ENCODE results near the gene FAP. TPM values are rescaled to one million over a fixed set of nuclear protein-coding genes. Genes with fewer than 3 reads are reported as not detected.

The FAP gene
- total RNA-seq, 1 experiment from 2014 or later: not detected

DNA sequence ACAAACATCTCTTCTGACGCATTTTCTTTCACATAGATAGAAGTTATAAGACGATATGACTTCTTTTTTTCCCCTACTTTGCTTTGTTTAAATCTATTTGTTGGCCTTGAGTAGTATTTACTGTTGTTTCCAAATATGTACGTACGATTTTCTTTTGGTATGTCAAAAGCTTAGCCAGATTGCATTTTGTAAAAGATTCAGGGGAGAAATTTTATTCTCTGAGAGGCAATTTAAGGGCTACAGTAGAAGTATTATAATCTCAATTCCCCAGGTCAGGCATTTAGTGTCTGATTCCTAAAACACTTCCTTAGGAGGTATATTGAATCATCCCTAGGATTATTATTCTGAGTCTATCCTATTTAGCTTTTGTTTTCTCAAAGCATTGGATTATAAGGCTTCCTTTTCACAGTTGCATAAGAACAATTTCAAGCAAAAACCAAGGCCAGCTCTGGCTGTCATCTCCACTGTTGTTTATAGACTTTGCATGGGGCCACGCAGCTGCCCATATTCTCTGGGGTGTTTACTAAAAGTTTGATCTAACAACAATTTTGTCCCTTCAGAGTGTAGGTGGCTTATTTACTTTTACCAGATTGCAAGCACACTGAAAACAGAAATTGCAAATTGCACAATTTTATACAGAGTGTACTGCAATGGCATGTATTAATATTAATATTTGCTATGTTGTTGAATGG, 57.6 kb downstream of the FAP start:
- Mint-ChIP-seq H3K4me1 (peaks cover 22% of the 10 kb centered on the region), H3K27ac (no peak overlapping the region), H3K36me3 (no peaks in the 10 kb centered on the region), H3K9me3 (no peaks in the 10 kb centered on the region), H3K27me3 (ENCODE audit: low read depth) (no peaks in the 10 kb centered on the region), H3K4me3 (no peak overlapping the region)
- TF ChIP-seq CBFB (CRISPR knock-in tag; IDR thresholded peaks at IDR 0.05; ENCODE audit: low read depth): no peak
- TF ChIP-seq PRRX2 (CRISPR knock-in tag; IDR thresholded peaks at IDR 0.05): no peak
- TF ChIP-seq, protein P1, sequence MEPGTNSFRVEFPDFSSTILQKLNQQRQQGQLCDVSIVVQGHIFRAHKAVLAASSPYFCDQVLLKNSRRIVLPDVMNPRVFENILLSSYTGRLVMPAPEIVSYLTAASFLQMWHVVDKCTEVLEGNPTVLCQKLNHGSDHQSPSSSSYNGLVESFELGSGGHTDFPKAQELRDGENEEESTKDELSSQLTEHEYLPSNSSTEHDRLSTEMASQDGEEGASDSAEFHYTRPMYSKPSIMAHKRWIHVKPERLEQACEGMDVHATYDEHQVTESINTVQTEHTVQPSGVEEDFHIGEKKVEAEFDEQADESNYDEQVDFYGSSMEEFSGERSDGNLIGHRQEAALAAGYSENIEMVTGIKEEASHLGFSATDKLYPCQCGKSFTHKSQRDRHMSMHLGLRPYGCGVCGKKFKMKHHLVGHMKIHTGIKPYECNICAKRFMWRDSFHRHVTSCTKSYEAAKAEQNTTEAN (CRISPR knock-in tag; IDR thresholded peaks at IDR 0.05): no peak
- TF ChIP-seq, protein P2, sequence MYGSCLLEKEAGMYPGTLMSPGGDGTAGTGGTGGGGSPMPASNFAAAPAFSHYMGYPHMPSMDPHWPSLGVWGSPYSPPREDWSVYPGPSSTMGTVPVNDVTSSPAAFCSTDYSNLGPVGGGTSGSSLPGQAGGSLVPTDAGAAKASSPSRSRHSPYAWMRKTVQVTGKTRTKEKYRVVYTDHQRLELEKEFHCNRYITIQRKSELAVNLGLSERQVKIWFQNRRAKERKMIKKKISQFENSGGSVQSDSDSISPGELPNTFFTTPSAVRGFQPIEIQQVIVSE (CRISPR knock-in tag; IDR thresholded peaks at IDR 0.05; ENCODE audit: borderline replicate concordance): no peak
- TF ChIP-seq ZBTB21 (CRISPR knock-in tag; IDR thresholded peaks at IDR 0.05; ENCODE audit: borderline replicate concordance): no peak
- no peak for TF ChIP-seq TEAD1 (CRISPR knock-in tag; IDR thresholded peaks at IDR 0.05)
- TF ChIP-seq SMAD4 (CRISPR knock-in tag; IDR thresholded peaks at IDR 0.05): no peak
- no peak for ATAC-seq
- CTCF ChIA-PET: interaction anchor here (1.7 kb wide), 2 partner anchors 32 to 35 kb away, joined by 4 to 6 read pairs; no protein-coding TSS in a partner anchor
- DNase-seq (ENCODE audit: low spot score): no peak
- POLR2A ChIA-PET: no interaction called here

DNA sequence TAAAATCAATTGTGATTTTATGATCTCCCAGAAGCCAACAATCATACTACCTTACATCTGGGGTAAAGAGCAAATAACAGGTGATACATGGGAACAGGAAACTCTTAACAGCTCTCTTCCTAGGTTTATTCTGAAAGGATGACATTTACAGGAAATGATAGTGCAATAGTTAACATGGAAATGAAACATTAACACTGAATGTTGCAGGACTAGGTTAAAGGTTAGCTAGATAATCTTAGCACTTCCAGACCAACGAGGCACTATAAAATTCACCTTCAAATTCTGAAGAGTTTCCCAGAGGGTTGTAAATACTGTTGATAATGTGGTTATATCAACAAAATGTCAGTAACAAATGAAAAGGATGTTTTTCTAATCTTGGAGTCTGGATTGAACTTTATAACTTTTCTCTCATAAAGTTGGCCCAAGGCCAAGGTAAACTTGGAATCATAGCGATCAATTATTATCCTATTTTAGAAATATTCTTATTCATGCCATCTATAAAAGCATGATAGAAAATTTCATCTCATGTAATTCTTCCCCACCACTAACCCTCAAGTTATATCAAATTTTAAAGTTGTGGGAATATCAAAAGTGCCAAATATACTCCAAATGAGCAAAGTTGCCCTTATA, 58.3 kb downstream of the FAP start:
- DNase-seq (ENCODE audit: low spot score) (no peak), ATAC-seq (no peak)
- Mint-ChIP-seq H3K9me3 (no peaks in the 10 kb centered on the region), H3K4me1 (peaks cover 24% of the 10 kb centered on the region), H3K4me3 (no peak overlapping the region), H3K27ac (no peak overlapping the region), H3K36me3 (no peaks in the 10 kb centered on the region), H3K27me3 (ENCODE audit: low read depth) (no peaks in the 10 kb centered on the region)
- ChIA-PET POLR2A (no interaction called here), CTCF (interaction anchor here (0.9 to 1.7 kb wide), 2 partner anchors 31 to 113 kb away, joined by 3 to 6 read pairs; no protein-coding TSS in a partner anchor)
- TF ChIP-seq ZNF416 (CRISPR knock-in tag; IDR thresholded peaks at IDR 0.05): no peak
- no peak for TF ChIP-seq SP1 (CRISPR knock-in tag; conservative IDR thresholded peaks at IDR 0.05)
- no peak for TF ChIP-seq ZNF423 (CRISPR knock-in tag; IDR thresholded peaks at IDR 0.05)
- TF ChIP-seq, protein P3, sequence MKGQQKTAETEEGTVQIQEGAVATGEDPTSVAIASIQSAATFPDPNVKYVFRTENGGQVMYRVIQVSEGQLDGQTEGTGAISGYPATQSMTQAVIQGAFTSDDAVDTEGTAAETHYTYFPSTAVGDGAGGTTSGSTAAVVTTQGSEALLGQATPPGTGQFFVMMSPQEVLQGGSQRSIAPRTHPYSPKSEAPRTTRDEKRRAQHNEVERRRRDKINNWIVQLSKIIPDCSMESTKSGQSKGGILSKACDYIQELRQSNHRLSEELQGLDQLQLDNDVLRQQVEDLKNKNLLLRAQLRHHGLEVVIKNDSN (CRISPR knock-in tag; IDR thresholded peaks at IDR 0.05): no peak
- TF ChIP-seq, protein P4, sequence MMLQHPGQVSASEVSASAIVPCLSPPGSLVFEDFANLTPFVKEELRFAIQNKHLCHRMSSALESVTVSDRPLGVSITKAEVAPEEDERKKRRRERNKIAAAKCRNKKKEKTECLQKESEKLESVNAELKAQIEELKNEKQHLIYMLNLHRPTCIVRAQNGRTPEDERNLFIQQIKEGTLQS (CRISPR knock-in tag; conservative IDR thresholded peaks at IDR 0.05): no peak

DNA sequence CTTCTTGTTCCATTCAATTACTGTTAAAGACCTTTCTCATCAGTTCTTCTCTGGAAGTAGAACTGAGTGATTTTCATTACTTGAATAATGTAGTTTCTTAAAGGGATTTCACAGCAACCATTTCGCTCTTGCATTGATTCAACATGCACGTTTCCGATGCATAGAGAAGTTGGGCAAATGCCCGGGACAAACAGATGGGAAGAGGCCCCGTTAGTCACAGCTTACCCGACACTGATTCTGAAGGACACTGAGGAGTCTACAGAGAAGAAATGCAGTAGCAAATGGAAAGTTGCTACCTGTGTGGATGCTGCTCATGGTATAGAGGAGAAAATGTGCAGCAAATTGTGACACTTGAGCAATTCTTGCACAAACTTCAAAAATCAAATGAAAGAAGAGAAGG, 58.9 kb downstream of the FAP start:
- H3K27ac Mint-ChIP-seq: no peak overlapping the region
- DNase-seq (ENCODE audit: low spot score): no peak
- H3K36me3 Mint-ChIP-seq: no peaks in the 10 kb centered on the region
- H3K9me3 Mint-ChIP-seq: no peaks in the 10 kb centered on the region
- ChIA-PET POLR2A (no interaction called here), CTCF (interaction anchor here (0.9 to 1.7 kb wide), 2 partner anchors 31 to 114 kb away, joined by 3 to 6 read pairs; no protein-coding TSS in a partner anchor)
- no peak overlapping the region for H3K4me3 Mint-ChIP-seq
- no peak for ATAC-seq
- H3K27me3 Mint-ChIP-seq (ENCODE audit: low read depth): no peaks in the 10 kb centered on the region
- H3K4me1 Mint-ChIP-seq: peaks cover 24% of the 10 kb centered on the region
- no peak for TF ChIP-seq TCF7 (CRISPR knock-in tag; IDR thresholded peaks at IDR 0.05; ENCODE audit: low read depth)
- TF ChIP-seq ELF4 (CRISPR knock-in tag; IDR thresholded peaks at IDR 0.05; ENCODE audit: low read depth): no peak
- no peak for TF ChIP-seq ESRRA (CRISPR knock-in tag; IDR thresholded peaks at IDR 0.05; ENCODE audit: borderline replicate concordance)
- TF ChIP-seq, protein P5, sequence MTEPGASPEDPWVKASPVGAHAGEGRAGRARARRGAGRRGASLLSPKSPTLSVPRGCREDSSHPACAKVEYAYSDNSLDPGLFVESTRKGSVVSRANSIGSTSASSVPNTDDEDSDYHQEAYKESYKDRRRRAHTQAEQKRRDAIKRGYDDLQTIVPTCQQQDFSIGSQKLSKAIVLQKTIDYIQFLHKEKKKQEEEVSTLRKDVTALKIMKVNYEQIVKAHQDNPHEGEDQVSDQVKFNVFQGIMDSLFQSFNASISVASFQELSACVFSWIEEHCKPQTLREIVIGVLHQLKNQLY (CRISPR knock-in tag; IDR thresholded peaks at IDR 0.05): no peak
- no peak for TF ChIP-seq TEAD4 (CRISPR knock-in tag; IDR thresholded peaks at IDR 0.05)
- TF ChIP-seq, protein P6, sequence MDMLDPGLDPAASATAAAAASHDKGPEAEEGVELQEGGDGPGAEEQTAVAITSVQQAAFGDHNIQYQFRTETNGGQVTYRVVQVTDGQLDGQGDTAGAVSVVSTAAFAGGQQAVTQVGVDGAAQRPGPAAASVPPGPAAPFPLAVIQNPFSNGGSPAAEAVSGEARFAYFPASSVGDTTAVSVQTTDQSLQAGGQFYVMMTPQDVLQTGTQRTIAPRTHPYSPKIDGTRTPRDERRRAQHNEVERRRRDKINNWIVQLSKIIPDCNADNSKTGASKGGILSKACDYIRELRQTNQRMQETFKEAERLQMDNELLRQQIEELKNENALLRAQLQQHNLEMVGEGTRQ (CRISPR knock-in tag; IDR thresholded peaks at IDR 0.05): no peak
- no peak for TF ChIP-seq NFATC4 (CRISPR knock-in tag; IDR thresholded peaks at IDR 0.05)
- TF ChIP-seq NR1H2 (CRISPR knock-in tag; IDR thresholded peaks at IDR 0.05): no peak
- TF ChIP-seq, protein P7, sequence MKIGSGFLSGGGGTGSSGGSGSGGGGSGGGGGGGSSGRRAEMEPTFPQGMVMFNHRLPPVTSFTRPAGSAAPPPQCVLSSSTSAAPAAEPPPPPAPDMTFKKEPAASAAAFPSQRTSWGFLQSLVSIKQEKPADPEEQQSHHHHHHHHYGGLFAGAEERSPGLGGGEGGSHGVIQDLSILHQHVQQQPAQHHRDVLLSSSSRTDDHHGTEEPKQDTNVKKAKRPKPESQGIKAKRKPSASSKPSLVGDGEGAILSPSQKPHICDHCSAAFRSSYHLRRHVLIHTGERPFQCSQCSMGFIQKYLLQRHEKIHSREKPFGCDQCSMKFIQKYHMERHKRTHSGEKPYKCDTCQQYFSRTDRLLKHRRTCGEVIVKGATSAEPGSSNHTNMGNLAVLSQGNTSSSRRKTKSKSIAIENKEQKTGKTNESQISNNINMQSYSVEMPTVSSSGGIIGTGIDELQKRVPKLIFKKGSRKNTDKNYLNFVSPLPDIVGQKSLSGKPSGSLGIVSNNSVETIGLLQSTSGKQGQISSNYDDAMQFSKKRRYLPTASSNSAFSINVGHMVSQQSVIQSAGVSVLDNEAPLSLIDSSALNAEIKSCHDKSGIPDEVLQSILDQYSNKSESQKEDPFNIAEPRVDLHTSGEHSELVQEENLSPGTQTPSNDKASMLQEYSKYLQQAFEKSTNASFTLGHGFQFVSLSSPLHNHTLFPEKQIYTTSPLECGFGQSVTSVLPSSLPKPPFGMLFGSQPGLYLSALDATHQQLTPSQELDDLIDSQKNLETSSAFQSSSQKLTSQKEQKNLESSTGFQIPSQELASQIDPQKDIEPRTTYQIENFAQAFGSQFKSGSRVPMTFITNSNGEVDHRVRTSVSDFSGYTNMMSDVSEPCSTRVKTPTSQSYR (CRISPR knock-in tag; IDR thresholded peaks at IDR 0.05): no peak
- TF ChIP-seq CREB1 (CRISPR knock-in tag; IDR thresholded peaks at IDR 0.05): no peak

Measured in WTC11 (cell line).